ENCODE results near the gene ADISSP.

Gene ADISSP

GRCh38 chr20:3778976-3779375, 11.4 kb upstream of the ADISSP start:
- no peak for DNase-seq

DNA sequence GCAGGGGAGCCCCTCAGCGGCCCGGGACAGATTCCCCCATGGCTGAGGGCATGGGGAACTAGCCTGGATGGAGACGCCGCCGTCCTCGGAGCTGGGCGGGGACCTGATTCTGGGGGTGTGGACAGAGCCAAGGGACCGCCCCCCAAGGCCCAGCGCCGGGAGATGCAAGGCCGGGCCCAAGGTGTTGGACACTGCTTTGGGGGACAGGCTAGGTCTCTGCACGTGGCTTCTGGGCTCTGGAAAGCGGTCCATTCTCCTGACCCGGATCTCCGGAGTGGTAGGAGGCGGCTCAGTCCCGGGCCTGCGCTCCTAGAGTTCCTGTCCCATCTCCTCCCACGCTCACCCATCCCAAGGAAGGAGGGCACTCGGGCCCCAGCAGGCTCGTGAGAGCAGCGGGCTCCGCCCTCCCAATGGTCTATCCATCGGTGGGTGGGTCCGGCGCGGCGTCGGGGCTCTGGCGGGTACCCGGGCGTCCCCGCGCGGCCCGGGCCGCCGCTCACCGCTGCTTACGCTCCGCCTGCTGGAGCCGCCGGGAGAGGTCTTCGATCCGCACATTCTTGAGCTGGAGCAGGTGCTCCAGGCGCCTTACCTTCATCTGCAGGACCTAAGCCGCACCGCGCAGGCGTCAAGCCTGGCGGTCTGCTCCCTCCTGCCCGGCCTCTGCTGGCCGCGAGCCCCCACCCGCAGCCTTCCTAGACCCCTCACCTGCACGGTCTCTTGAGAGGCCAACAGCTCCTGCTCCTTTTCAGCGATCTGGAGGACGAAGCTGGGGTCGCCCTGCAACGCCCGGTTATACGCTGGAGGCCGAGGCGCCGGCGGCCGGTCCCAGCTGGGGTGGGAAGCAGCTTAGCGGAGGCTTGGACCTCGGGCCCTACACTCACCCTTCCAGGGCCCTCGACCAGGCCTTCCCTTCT, 10.4 kb upstream of the ADISSP start:
- peak; percentile 64 for DNase-seq

DNA sequence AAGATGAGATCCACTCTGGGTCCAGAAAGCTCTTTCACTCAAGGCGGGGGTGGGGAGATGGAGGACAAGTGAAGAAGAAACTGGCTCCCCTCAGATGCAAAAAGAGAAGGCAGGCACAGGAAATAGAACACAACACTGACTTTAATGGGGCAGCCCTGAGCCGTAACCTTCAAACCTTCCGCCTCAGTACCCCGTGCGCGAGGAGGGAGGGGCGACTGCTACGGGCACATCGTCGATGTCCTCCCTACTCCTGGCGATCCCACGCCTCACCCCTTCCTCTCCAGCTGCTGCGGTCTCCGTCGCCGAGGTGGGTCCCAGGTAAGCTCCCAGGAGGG, 9.8 kb upstream of the ADISSP start:
- DNase-seq: no peak

- no peak for DNase-seq
Measured at GRCh38 chr20:3775457-3776108, 8.0 kb upstream of the ADISSP start.

GRCh38 chr20:3771552-3772058, 4.1 kb upstream of the ADISSP start:
- DNase-seq: no peak

GRCh38 chr20:3768342-3769130, 983 bp upstream of the ADISSP start:
- DNase-seq: peak; percentile 84

GRCh38 chr20:3767110-3767426, 485 bp downstream of the ADISSP start:
- peak; percentile 40 for DNase-seq

- DNase-seq: no peak
Measured at GRCh38 chr20:3766422-3767109, 987 bp downstream of the ADISSP start.

DNA sequence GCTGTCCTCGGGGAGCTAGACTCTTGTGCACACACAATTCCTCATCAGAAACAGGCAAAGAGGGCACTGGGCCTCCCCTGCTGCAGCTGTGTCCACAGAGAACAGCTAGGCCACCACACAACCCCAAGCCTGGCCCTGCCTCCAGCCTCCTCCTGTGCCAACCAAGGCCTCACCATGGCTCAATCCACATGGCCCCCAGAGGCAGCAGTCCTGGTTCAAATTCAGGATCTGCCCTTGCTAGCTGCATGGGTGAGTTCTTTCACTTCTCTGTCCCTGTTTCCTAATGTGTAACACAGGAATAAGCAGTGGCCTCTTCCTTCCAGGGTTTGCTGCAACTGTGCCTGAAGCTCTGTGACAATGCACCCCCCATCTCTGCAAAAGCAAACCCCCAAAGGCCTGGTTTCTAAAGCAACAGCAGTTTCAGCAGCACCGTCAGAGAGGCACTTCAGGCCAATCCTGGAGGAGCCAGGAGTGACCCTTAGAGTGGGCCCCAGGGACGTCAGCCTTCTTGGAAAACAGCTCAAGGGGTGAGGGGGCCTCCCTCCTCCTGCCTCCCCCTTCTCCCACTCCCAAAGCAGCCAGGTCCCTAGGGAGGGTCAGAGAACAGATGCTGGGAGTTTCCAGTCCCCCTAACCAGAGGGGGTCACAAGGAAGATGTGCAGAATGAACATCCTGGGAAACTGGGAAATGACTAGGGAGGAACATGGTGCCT, 2.2 kb downstream of the ADISSP start:
- no peak for DNase-seq

- DNase-seq: no peak
Measured at GRCh38 chr20:3764659-3765058, 2.9 kb downstream of the ADISSP start.

GRCh38 chr20:3763671-3764601, 3.6 kb downstream of the ADISSP start:
- DNase-seq: no peak

DNA sequence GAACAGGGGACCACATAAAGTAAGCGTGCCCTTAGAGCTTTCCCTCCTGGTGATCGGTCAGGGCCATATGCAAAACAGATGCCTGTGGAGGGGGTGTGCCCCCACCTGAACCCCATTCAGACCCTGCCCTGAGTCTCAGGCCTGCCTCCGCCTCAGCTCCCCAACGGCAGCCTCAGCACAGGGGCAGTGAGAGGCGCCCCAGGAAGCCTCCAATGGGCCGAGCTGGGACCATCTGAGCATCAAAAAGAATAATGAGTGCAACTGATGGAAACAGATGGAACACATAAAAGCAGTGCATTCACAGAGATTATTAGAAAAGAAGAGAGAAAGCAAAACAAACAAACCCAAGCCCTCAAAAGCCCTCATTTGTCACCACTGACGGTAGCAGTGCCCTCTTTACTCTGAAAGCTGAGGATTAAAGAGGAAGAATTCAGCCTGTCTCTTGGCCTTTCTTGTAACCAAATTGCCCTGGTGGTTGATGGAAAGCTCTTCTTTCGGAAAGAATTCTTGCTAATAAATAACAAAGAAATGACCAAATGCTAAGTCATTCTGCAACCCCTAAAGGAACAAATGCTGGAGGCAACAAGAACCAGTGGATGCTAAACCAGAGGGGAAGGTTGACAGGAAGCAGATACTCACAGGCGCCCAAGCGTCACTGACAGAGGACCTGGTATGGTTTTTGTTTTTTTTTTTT, 6.8 kb downstream of the ADISSP start:
- DNase-seq: no peak

DNA sequence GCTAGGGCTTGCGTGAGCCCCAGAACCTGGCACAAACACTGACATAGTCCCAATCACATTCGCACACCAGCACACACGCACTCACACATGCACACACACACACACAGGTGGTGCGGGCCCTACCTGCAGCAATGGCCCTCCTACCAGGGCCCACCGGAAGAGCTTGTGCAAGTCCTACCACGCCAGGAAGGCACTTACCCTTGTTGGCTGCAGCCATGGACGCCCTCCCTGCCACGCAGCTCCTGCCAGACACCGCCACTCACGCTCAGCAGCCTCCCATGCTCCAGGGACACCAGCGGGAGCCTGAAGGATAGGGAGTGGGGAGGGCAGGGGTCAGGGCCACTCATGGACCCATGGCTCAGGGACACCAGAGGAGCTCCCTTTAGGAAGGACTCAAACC, 7.7 kb downstream of the ADISSP start:
- no peak for DNase-seq

GRCh38 chr20:3759316-3759823, 8.2 kb downstream of the ADISSP start:
- DNase-seq: no peak

DNA sequence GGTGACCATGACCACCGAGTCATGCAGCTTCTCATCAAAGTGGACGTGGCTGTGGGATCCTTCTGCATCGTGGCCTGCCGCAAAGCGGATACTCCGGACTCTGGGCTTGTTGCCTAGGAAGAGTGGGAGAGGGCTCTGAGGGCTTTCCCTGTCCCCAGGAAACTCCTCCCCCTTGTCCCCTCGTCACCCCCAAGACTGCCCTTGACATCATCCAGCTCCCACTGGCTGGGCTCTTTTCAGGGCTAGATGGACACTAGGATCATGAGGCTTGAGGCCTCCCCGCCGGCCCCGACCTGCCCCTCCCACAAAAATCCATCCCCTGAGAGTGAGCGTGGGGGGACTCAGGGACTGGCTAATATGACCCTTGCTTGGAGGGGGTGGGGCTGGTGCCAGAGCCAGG, 9.0 kb downstream of the ADISSP start:
- no peak for DNase-seq

DNA sequence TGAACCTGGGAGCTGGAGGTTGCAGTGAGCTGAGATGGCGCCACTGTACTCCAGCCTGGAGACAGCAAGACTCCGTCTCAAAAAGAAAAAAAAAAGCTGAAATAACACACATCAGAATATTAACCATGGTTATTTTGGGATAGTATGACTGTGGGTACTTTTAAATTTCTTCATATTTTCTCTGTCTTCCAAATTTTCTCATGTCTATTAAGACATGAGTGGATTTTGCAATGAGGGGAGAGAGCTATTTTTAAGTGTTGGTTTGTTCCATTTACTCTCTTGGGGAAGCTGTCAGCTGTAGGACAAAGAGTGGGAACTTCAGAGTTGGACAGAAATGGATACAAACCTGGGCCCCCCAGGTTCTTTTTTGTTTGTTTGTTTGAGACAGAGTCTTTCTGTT, 10.3 kb downstream of the ADISSP start:
- no peak for DNase-seq

- DNase-seq: no peak
Measured at GRCh38 chr20:3755814-3756480, 11.6 kb downstream of the ADISSP start.

DNA sequence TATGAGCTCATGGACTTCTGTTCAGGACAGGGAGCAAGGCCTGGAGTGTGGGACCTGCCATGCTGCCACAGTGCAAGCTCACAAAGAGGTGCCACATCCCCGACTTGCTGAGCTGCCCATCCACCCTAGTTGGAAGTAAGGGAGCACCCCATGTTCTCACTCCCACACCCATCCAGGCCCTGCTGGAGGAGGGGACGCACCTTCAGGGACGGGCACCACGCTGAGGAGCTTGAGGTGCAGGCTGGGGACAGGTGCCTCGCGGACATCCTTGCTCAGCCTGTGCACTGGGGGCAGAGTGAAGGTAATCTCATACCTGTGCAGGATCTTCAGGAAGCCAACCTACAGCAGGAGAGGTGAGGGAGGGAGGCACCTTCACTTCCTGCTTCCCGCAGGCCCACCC, 12.3 kb downstream of the ADISSP start:
- no peak for DNase-seq

DNA sequence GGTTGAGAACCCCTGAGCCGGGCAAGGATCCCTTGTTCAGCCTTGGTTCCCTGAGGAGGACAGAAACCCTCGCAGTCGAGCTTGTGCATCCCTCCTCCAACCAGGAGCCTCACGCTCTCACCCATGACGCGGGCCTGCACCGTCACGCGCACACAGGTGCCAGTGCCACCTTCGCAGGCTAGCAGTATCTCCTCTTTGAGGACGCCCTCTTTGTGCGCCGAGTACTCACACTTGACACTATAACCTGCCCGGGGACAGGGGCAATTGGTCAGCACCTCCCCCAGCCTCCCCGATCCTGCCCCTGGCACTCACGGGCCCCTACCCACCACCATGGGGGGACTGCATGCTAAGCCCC, 13.3 kb downstream of the ADISSP start:
- DNase-seq: no peak
